Peyer's patch (tissue), 4 donors: ENCODE data around the gene EFS. TPM values are rescaled to one million over a fixed set of nuclear protein-coding genes. Genes with fewer than 3 reads are reported as not detected.

Experiments
- DNase-seq, 3 donors: peaks; one replicate each; pipeline ENCODE4 v3.0.0-alpha.2; 2017 to 2019
- H3K27ac ChIP-seq, 4 donors: fragments of 200-600 bp; sonication (generic); one replicate each; pipeline ENCODE4 v1.5.1; 2016 to 2019
- H3K27me3 ChIP-seq, 2 donors: fragments of 200-600 bp; sonication (generic); one replicate each; pipeline ENCODE4 v1.5.1; 2019
- H3K36me3 ChIP-seq, 3 donors: fragments of 200-600 bp; sonication (generic); one replicate each; pipeline ENCODE4 v1.5.1; 2016 to 2019
- H3K4me1 ChIP-seq, 4 donors: fragments of 200-600 bp; sonication (generic); one replicate each; pipeline ENCODE4 v1.5.1; 2016 to 2019
- H3K4me3 ChIP-seq, 4 donors: fragments of 200-600 bp; sonication (generic); 1 replicate in 3 of 4; 2 replicates in 1 of 4; pipeline ENCODE4 v1.5.1; 2016 to 2019; ENCODE audit warnings: mild to moderate bottlenecking in 1 of 4
- H3K9me3 ChIP-seq, 4 donors: fragments of 200-600 bp; sonication (generic); one replicate each; pipeline ENCODE4 v1.5.1; 2016 to 2019; ENCODE audit warnings: mild to moderate bottlenecking in 1 of 4
- CTCF ChIP-seq, 6 experiments: fragments of 450-650 bp in 4 of 6; fragments of 200-600 bp in 2 of 6; sonication (generic) in 1 of 6; IDR thresholded peaks; one replicate each; pipeline ENCODE4 v1.5.1; 2017 to 2019; ENCODE audit warnings: antibody characterized with exemption in 6 of 6, mild to moderate bottlenecking in 3 of 6, moderate library complexity in 1 of 6
- POLR2A ChIP-seq, 2 donors: fragments of 450-650 bp; IDR thresholded peaks; one replicate each; pipeline ENCODE4 v1.5.1; 2017; ENCODE audit warnings: antibody characterized with exemption in 2 of 2, mild to moderate bottlenecking in 2 of 2, moderate library complexity in 2 of 2
- total RNA-seq, 4 donors: library from RNA; depleted of rRNA; stranded (reverse); fragments of >200 nt; gene quantifications; one replicate each; pipeline ENCODE4 v1.1.0, GENCODE V29; 2016

EFS gene
- total RNA-seq, 4 donors from 2014 or later = 2.1 to 4.4 (median 4.1) TPM; not detected in 1

GRCh38 chr14:23361763-23362162, 3.2 kb downstream of the EFS start:
- peaks cover 0 to 9% (median 0%) of the 10 kb centered on the region in 4 donors for H3K4me1 ChIP-seq
- H3K36me3 ChIP-seq = no peaks in the 10 kb centered on the region
- no peaks in the 10 kb centered on the region for H3K9me3 ChIP-seq
- peak overlapping the region in 2 of 4 donors; percentile 16 to 50 for H3K27ac ChIP-seq
- TF ChIP-seq CTCF (IDR thresholded peaks at IDR 0.05) = no peak
- TF ChIP-seq POLR2A (IDR thresholded peaks at IDR 0.05) = no peak
- H3K4me3 ChIP-seq = no peak overlapping the region
- H3K27me3 ChIP-seq = peaks cover 0 to 6% of the 10 kb centered on the region in 2 donors
- DNase-seq = no peak

- Histone ChIP-seq H3K4me1 (peaks cover 0 to 9% (median 0%) of the 10 kb centered on the region in 4 donors), H3K27me3 (peaks cover 0 to 6% of the 10 kb centered on the region in 2 donors), H3K9me3 (no peaks in the 10 kb centered on the region), H3K27ac (peak overlapping the region in 1 of 4 donors; percentile 50), H3K36me3 (no peaks in the 10 kb centered on the region), H3K4me3 (no peak overlapping the region)
- no peak for DNase-seq
- TF ChIP-seq CTCF (IDR thresholded peaks at IDR 0.05) (no peak), POLR2A (IDR thresholded peaks at IDR 0.05) (no peak)
These were observed 3.7 kb downstream of the EFS start for GRCh38 chr14:23361320-23361719.

- Histone ChIP-seq H3K27me3 (peaks cover 0 to 4% of the 10 kb centered on the region in 2 donors), H3K27ac (peak overlapping the region in 1 of 4 donors; percentile 50), H3K36me3 (no peaks in the 10 kb centered on the region), H3K4me3 (no peak overlapping the region), H3K9me3 (no peaks in the 10 kb centered on the region), H3K4me1 (peaks cover 0 to 9% (median 0%) of the 10 kb centered on the region in 4 donors)
- DNase-seq = peak in 1 of 3 donors; percentile 39
- TF ChIP-seq CTCF (IDR thresholded peaks at IDR 0.05) = no peak
- no peak for TF ChIP-seq POLR2A (IDR thresholded peaks at IDR 0.05)
These were observed 4.5 kb downstream of the EFS start for GRCh38 chr14:23360496-23360895.

- TF ChIP-seq CTCF (IDR thresholded peaks at IDR 0.05) = no peak
- no peak for TF ChIP-seq POLR2A (IDR thresholded peaks at IDR 0.05)
- Histone ChIP-seq H3K36me3 (no peaks in the 10 kb centered on the region), H3K27me3 (no peaks in the 10 kb centered on the region), H3K9me3 (no peaks in the 10 kb centered on the region), H3K27ac (no peak overlapping the region), H3K4me3 (no peak overlapping the region), H3K4me1 (peaks cover 0 to 9% (median 0%) of the 10 kb centered on the region in 4 donors)
- DNase-seq = no peak
These were observed 5.1 kb downstream of the EFS start for GRCh38 chr14:23359722-23360447.

- H3K27me3 ChIP-seq = no peaks in the 10 kb centered on the region
- peak in 1 of 3 donors; percentile 27 for DNase-seq
- no peak overlapping the region for H3K27ac ChIP-seq
These were observed 5.8 kb downstream of the EFS start for GRCh38 chr14:23359167-23359626.

More at GRCh38 chr14:23359167-23359626, 5.8 kb downstream of the EFS start:
- Histone ChIP-seq H3K4me3 (no peak overlapping the region), H3K4me1 (peaks cover 0 to 9% (median 0%) of the 10 kb centered on the region in 4 donors), H3K36me3 (no peaks in the 10 kb centered on the region), H3K9me3 (no peaks in the 10 kb centered on the region)
- TF ChIP-seq CTCF (IDR thresholded peaks at IDR 0.05) (no peak), POLR2A (IDR thresholded peaks at IDR 0.05) (no peak)
